Lower leg skin (tissue), 4 donors: ENCODE results near the gene DQX1. TPM values are rescaled to one million over a fixed set of nuclear protein-coding genes. Genes with fewer than 3 reads are reported as not detected.
"Not testable (repeated sequence)": the region's sequence is repeated elsewhere in the genome, so short reads cannot be mapped to it uniquely, and the experiment has no call there.

Source experiments
- DNase-seq, 2 donors: peaks; one replicate each; pipeline ENCODE4 v3.0.0-alpha.2; 2019; ENCODE audit warnings: low spot score in 2 of 2
- H3K4me3 ChIP-seq: fragments of 200-600 bp; sonication (generic); 2 replicates; pipeline ENCODE4 v1.5.1; 2017; ENCODE audit warnings: mild to moderate bottlenecking, low read depth; ENCODE audit not compliant: poor library complexity, severe bottlenecking
- CTCF ChIP-seq, 3 donors: fragments of 450-650 bp; IDR thresholded peaks; one replicate each; pipeline ENCODE4 v1.5.1; 2016; ENCODE audit warnings: antibody characterized with exemption in 3 of 3, mild to moderate bottlenecking in 3 of 3, moderate library complexity in 2 of 3
- POLR2A ChIP-seq, 2 donors: fragments of 450-650 bp; IDR thresholded peaks; one replicate each; pipeline ENCODE4 v1.6.1; 2016 to 2017; ENCODE audit warnings: antibody characterized with exemption in 2 of 2, mild to moderate bottlenecking in 1 of 2, moderate library complexity in 1 of 2
- WGBS, 2 donors: methylation state at CpG; one replicate each; pipeline ENCODE4 v1.1.5; 2018; 5-methylcytosine and 5-hydroxymethylcytosine counted together
- intact Hi-C: fragments of 100-400 bp; cut with DNase I; formaldehyde crosslinking; loops from one replicate; pipeline ENCODE4 v1.15.0; 2023; ENCODE audit warnings: low total_unique reads
- total RNA-seq, 4 donors: library from RNA; depleted of rRNA; stranded (reverse); fragments of >200 nt; gene quantifications; one replicate each; pipeline ENCODE4 v1.1.0, GENCODE V29; 2016

DQX1 gene
- total RNA-seq, 4 donors from 2014 or later: 1.9 to 8.0 (median 6.2) TPM

GRCh38 chr2:74562126-74562775 lies 36.2 kb upstream of the DQX1 start:
- peak in 1 of 2 donors; percentile 80 for DNase-seq
- TF ChIP-seq CTCF (IDR thresholded peaks at IDR 0.05) (no peak), POLR2A (IDR thresholded peaks at IDR 0.05) (no peak)
- no peak overlapping the region for H3K4me3 ChIP-seq
- intact Hi-C loops: no loop called here
- WGBS, 2 donors: 86 to 87% methylated on average over 7 of the region's 7 CpGs

GRCh38 chr2:74561022-74561421 lies 35.0 kb upstream of the DQX1 start:
- 81 to 96% methylated on average over 1 of the region's 1 CpG for WGBS, 2 donors
- H3K4me3 ChIP-seq, intact Hi-C loops, DNase-seq: not testable (repeated sequence)

- 45 to 61% methylated on average over 6 of the region's 6 CpGs for WGBS, 2 donors
- TF ChIP-seq POLR2A (IDR thresholded peaks at IDR 0.05): no peak
- TF ChIP-seq CTCF (IDR thresholded peaks at IDR 0.05): no peak
- H3K4me3 ChIP-seq: no peak overlapping the region
- peak in 1 of 2 donors; percentile 70 for DNase-seq
- intact Hi-C loops: no loop called here
Observed at GRCh38 chr2:74560591-74560990, 34.6 kb upstream of the DQX1 start.

- H3K4me3 ChIP-seq: no peak overlapping the region
- TF ChIP-seq POLR2A (IDR thresholded peaks at IDR 0.05) (no peak), CTCF (IDR thresholded peaks at IDR 0.05) (no peak)
- WGBS, 2 donors: 30 to 35% methylated on average over 5 of the region's 5 CpGs
- no peak for DNase-seq
- intact Hi-C loops: no loop called here
Observed at GRCh38 chr2:74559912-74560311, 33.9 kb upstream of the DQX1 start.

GRCh38 chr2:74558284-74559230 lies 32.5 kb upstream of the DQX1 start:
- intact Hi-C loops: no loop called here
- WGBS, 2 donors: 71 to 82% methylated on average over 7 of the region's 7 CpGs
- no peak overlapping the region for H3K4me3 ChIP-seq
- TF ChIP-seq CTCF (IDR thresholded peaks at IDR 0.05) (no peak), POLR2A (IDR thresholded peaks at IDR 0.05) (no peak)
- peak in 1 of 2 donors; percentile 75 for DNase-seq

- intact Hi-C loops: no loop called here
- TF ChIP-seq POLR2A (IDR thresholded peaks at IDR 0.05) (no peak), CTCF (IDR thresholded peaks at IDR 0.05) (no peak)
- 88 to 91% methylated on average over 5 to 6 of the region's 6 CpGs for WGBS, 2 donors
- H3K4me3 ChIP-seq: no peak overlapping the region
- peak in 1 of 2 donors; percentile 82 for DNase-seq
Observed at GRCh38 chr2:74556831-74557370, 30.9 kb upstream of the DQX1 start.
